ENCODE data around the gene TMEM190. TPM values are rescaled to one million over a fixed set of nuclear protein-coding genes. Genes with fewer than 3 reads are reported as not detected.
A peak's percentile ranks its signal among the peaks of the same experiment; 100 is the strongest.

TMEM190 gene
- total and polyA plus RNA-seq, 10 of the 15 experiments (the other 5 are each of a cell fraction or from before 2014, with no cell fraction given) = not detected

GRCh38 chr19:55407800-55408532 lies 31.3 kb downstream of the TMEM190 start (continued):
- TF ChIP-seq ZBTB33 (IDR thresholded peaks at IDR 0.05) (no peak), SREBF2 (IDR thresholded peaks at IDR 0.05; ENCODE audit: low read length) (no peak), SMARCA5 (IDR thresholded peaks at IDR 0.05) (no peak; the same call in 1 of the 2 replicates), RAD21 (IDR thresholded peaks at IDR 0.05; ENCODE audit: insufficient read depth, low read depth, low read length) (no peak), RFX5 (IDR thresholded peaks at IDR 0.05; ENCODE audit: low read depth, low read length) (0 out of 2 replicates have a peak, but pooled peaks have one; percentile 11), RELB (IDR thresholded peaks at IDR 0.05; ENCODE audit: low read depth) (0 out of 2 replicates have a peak, but pooled peaks have one; percentile 30), TBL1XR1 (IDR thresholded peaks at IDR 0.05; ENCODE audit: low read depth, low read length) (no peak; the same call in 1 of the 2 replicates), NFIC (IDR thresholded peaks at IDR 0.05; ENCODE audit: low read depth, low read length) (no peak), RBBP5 (conservative IDR thresholded peaks at IDR 0.05) (no peak), RB1 (IDR thresholded peaks at IDR 0.05; ENCODE audit: borderline replicate concordance) (0 out of 2 replicates have a peak, but pooled peaks have one; percentile 6), PBX3 (IDR thresholded peaks at IDR 0.05; ENCODE audit: insufficient replicate concordance, low read depth, low read length) (peak; percentile 94), ATF2 (IDR thresholded peaks at IDR 0.05; ENCODE audit: low read length) (no peak), PAX8 (IDR thresholded peaks at IDR 0.05) (no peak), ZZZ3 (IDR thresholded peaks at IDR 0.05; ENCODE audit: control insufficient read depth, insufficient read length, low read depth) (no peak), E2F8 (IDR thresholded peaks at IDR 0.05; ENCODE audit: low read depth, partially characterized antibody) (no peak), STAT3 (IDR thresholded peaks at IDR 0.05; ENCODE audit: low read depth, low read length) (no peak), POU2F2 (IDR thresholded peaks at IDR 0.05; ENCODE audit: borderline replicate concordance, low read depth, low read length) (peak; percentile 97; the same call in 2 of the 3 replicates)

All from GM12878 (cell line).